Measurements from ENCODE around the gene SEL1L. TPM values are rescaled to one million over a fixed set of nuclear protein-coding genes. Genes with fewer than 3 reads are reported as not detected.
"Not testable (repeated sequence)": the region's sequence is repeated elsewhere in the genome, so short reads cannot be mapped to it uniquely, and the experiment has no call there.

The SEL1L gene
- total and polyA plus RNA-seq, 7 donors: 15.5 to 83.4 (median 45.2) TPM

DNA sequence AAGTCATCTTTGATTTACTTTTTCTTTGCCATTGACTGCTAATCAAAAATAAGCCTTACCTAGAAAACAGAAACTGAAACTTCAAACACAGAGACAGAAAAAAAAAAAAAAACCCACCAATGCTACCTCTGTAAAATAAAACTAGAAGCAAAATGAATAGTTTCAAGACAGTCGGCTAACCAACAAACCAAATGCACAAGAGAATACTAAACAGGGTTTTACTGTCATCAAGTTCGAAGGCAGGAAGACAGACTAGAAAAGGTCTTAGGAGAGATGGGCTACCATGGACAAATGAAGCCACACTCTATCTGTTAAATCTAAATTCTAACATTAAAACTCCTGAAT lies 59.5 kb downstream of the SEL1L start:
- Histone ChIP-seq H3K9me3 (no peaks in the 10 kb centered on the region), H3K4me3 (no peak overlapping the region), H3K4me1 (peaks cover 16% of the 10 kb centered on the region), H3K27ac (peak overlapping the region; percentile 1), H3K27me3 (ENCODE audit: insufficient read depth in 3 of 3, low read length in 2 of 3) (no peaks in the 10 kb centered on the region), H3K36me3 (ENCODE audit: insufficient read depth in 1 of 2, low read depth in 1 of 2) (peaks cover 8 to 51% of the 10 kb centered on the region in 2 donors)
- TF ChIP-seq, protein P1, sequence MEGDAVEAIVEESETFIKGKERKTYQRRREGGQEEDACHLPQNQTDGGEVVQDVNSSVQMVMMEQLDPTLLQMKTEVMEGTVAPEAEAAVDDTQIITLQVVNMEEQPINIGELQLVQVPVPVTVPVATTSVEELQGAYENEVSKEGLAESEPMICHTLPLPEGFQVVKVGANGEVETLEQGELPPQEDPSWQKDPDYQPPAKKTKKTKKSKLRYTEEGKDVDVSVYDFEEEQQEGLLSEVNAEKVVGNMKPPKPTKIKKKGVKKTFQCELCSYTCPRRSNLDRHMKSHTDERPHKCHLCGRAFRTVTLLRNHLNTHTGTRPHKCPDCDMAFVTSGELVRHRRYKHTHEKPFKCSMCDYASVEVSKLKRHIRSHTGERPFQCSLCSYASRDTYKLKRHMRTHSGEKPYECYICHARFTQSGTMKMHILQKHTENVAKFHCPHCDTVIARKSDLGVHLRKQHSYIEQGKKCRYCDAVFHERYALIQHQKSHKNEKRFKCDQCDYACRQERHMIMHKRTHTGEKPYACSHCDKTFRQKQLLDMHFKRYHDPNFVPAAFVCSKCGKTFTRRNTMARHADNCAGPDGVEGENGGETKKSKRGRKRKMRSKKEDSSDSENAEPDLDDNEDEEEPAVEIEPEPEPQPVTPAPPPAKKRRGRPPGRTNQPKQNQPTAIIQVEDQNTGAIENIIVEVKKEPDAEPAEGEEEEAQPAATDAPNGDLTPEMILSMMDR (IDR thresholded peaks at IDR 0.05): no peak
- intact Hi-C loops (cut with DNase I): no loop called here
- WGBS, 3 donors: 60 to 71% (median 62%) methylated on average over 2 of the region's 2 CpGs
- DNase-seq: no peak
- ATAC-seq: no peak

GRCh38 chr14:81473456-81474147 lies 60.1 kb downstream of the SEL1L start:
- WGBS, 3 donors: 54 to 63% (median 55%) methylated on average over 3 of the region's 3 CpGs
- TF ChIP-seq, protein P1 (IDR thresholded peaks at IDR 0.05): no peak
- no peak for ATAC-seq
- Histone ChIP-seq H3K27me3 (ENCODE audit: insufficient read depth in 3 of 3, low read length in 2 of 3) (no peaks in the 10 kb centered on the region), H3K27ac (no peak overlapping the region), H3K9me3 (no peaks in the 10 kb centered on the region), H3K4me3 (no peak overlapping the region), H3K36me3 (ENCODE audit: insufficient read depth in 1 of 2, low read depth in 1 of 2) (peaks cover 6 to 45% of the 10 kb centered on the region in 2 donors), H3K4me1 (peaks cover 11% of the 10 kb centered on the region)
- no peak for DNase-seq
- intact Hi-C loops (cut with DNase I): no loop called here

- WGBS, 3 donors: 90 to 99% (median 92%) methylated on average over 3 of the region's 3 CpGs
- TF ChIP-seq, protein P1 (IDR thresholded peaks at IDR 0.05): no peak
Observed at GRCh38 chr14:81472096-81472800, 61.4 kb downstream of the SEL1L start.

GRCh38 chr14:81471062-81471461 lies 62.6 kb downstream of the SEL1L start:
- H3K27me3 ChIP-seq (ENCODE audit: insufficient read depth in 3 of 3, low read length in 2 of 3): no peaks in the 10 kb centered on the region
- H3K4me3 ChIP-seq: no peak overlapping the region
- H3K9me3 ChIP-seq: no peaks in the 10 kb centered on the region
- H3K27ac ChIP-seq: no peak overlapping the region
- ATAC-seq (no peak), DNase-seq (no peak)
- no peaks in the 10 kb centered on the region for H3K4me1 ChIP-seq
- intact Hi-C loops (cut with DNase I): no loop called here
- TF ChIP-seq, protein P1 (IDR thresholded peaks at IDR 0.05): no peak
- H3K36me3 ChIP-seq (ENCODE audit: insufficient read depth in 1 of 2, low read depth in 1 of 2): peaks cover 0 to 32% of the 10 kb centered on the region in 2 donors
- 73 to 79% (median 76%) methylated on average over 7 of the region's 7 CpGs for WGBS, 3 donors

More at GRCh38 chr14:81472096-81472800, 61.4 kb downstream of the SEL1L start:
- ATAC-seq (no peak), DNase-seq (no peak)
- H3K27me3 ChIP-seq (ENCODE audit: insufficient read depth in 3 of 3, low read length in 2 of 3): no peaks in the 10 kb centered on the region
- H3K4me3 ChIP-seq: no peak overlapping the region
- H3K27ac ChIP-seq: no peak overlapping the region
- H3K4me1 ChIP-seq: no peaks in the 10 kb centered on the region
- H3K9me3 ChIP-seq: no peaks in the 10 kb centered on the region
- intact Hi-C loops (cut with DNase I): no loop called here
- H3K36me3 ChIP-seq (ENCODE audit: insufficient read depth in 1 of 2, low read depth in 1 of 2): peaks cover 4 to 42% of the 10 kb centered on the region in 2 donors

GRCh38 chr14:81470557-81470826 lies 63.2 kb downstream of the SEL1L start:
- H3K4me1 ChIP-seq; DNase-seq; intact Hi-C loops (cut with DNase I); H3K9me3 ChIP-seq; H3K27me3 ChIP-seq (ENCODE audit: insufficient read depth in 3 of 3, low read length in 2 of 3); ATAC-seq; H3K4me3 ChIP-seq; H3K27ac ChIP-seq: not testable (repeated sequence)
- H3K36me3 ChIP-seq (ENCODE audit: insufficient read depth in 1 of 2, low read depth in 1 of 2): peaks cover 0 to 26% of the 10 kb centered on the region in 2 donors
- 86 to 94% (median 93%) methylated on average over 5 of the region's 5 CpGs for WGBS, 3 donors

All from psoas muscle (tissue), 8 donors.